Measurements from ENCODE around the gene RNF152.

Gene RNF152

GRCh38 chr18:61893309-61893970 is 633 bp upstream of the RNF152 start:
- Histone ChIP-seq H3K4me3 (ENCODE audit: low read length) (peak overlapping the region; percentile 74), H3K27ac (ENCODE audit: low read length) (no peak overlapping the region)

GRCh38 chr18:61891894-61892293 is 913 bp downstream of the RNF152 start:
- Histone ChIP-seq H3K9me3 (ENCODE audit: insufficient read depth, low read depth, low read length) (no peaks in the 10 kb centered on the region), H3K36me3 (ENCODE audit: insufficient read depth, low read depth, low read length) (no peaks in the 10 kb centered on the region), H3K4me1 (ENCODE audit: insufficient read depth, low read length) (peaks cover 16% of the 10 kb centered on the region; the same call in 1 of the 2 replicates), H3K27me3 (ENCODE audit: insufficient read depth, low read length) (peaks cover 55% of the 10 kb centered on the region), H3K27ac (ENCODE audit: low read length) (no peak overlapping the region), H3K4me3 (ENCODE audit: low read length) (peak overlapping the region; percentile 74; the same call in 1 of the 2 replicates), H3K9ac (ENCODE audit: low read depth, low read length) (no peak overlapping the region)

More at GRCh38 chr18:61893309-61893970, 633 bp upstream of the RNF152 start:
- H3K27me3 ChIP-seq (ENCODE audit: insufficient read depth, low read length): peaks cover 55% of the 10 kb centered on the region
- peak overlapping the region; percentile 72; the same call in 1 of the 2 replicates for H3K9ac ChIP-seq (ENCODE audit: low read depth, low read length)
- H3K9me3 ChIP-seq (ENCODE audit: insufficient read depth, low read depth, low read length): no peaks in the 10 kb centered on the region
- H3K36me3 ChIP-seq (ENCODE audit: insufficient read depth, low read depth, low read length): no peaks in the 10 kb centered on the region
- H3K4me1 ChIP-seq (ENCODE audit: insufficient read depth, low read length): peaks cover 16% of the 10 kb centered on the region; the same call in 1 of the 2 replicates

- Histone ChIP-seq H3K36me3 (ENCODE audit: insufficient read depth, low read depth, low read length) (no peaks in the 10 kb centered on the region), H3K9ac (ENCODE audit: low read depth, low read length) (no peak overlapping the region), H3K9me3 (ENCODE audit: insufficient read depth, low read depth, low read length) (no peaks in the 10 kb centered on the region), H3K4me1 (ENCODE audit: insufficient read depth, low read length) (peaks cover 16% of the 10 kb centered on the region; the same call in 1 of the 2 replicates), H3K27ac (ENCODE audit: low read length) (no peak overlapping the region), H3K27me3 (ENCODE audit: insufficient read depth, low read length) (peaks cover 55% of the 10 kb centered on the region), H3K4me3 (ENCODE audit: low read length) (no peak overlapping the region)
Observed at GRCh38 chr18:61891271-61891670, 1.5 kb downstream of the RNF152 start.

GRCh38 chr18:61890344-61890743 is 2.5 kb downstream of the RNF152 start:
- Histone ChIP-seq H3K36me3 (ENCODE audit: insufficient read depth, low read depth, low read length) (no peaks in the 10 kb centered on the region), H3K27me3 (ENCODE audit: insufficient read depth, low read length) (peaks cover 46% of the 10 kb centered on the region), H3K4me1 (ENCODE audit: insufficient read depth, low read length) (peaks cover 16% of the 10 kb centered on the region; the same call in 1 of the 2 replicates)

GRCh38 chr18:61889541-61889940 is 3.3 kb downstream of the RNF152 start:
- Histone ChIP-seq H3K27ac (ENCODE audit: low read length) (no peak overlapping the region), H3K4me1 (ENCODE audit: insufficient read depth, low read length) (peaks cover 10% of the 10 kb centered on the region; the same call in 1 of the 2 replicates), H3K9ac (ENCODE audit: low read depth, low read length) (no peak overlapping the region), H3K36me3 (ENCODE audit: insufficient read depth, low read depth, low read length) (no peaks in the 10 kb centered on the region), H3K27me3 (ENCODE audit: insufficient read depth, low read length) (peaks cover 38% of the 10 kb centered on the region), H3K4me3 (ENCODE audit: low read length) (no peak overlapping the region), H3K9me3 (ENCODE audit: insufficient read depth, low read depth, low read length) (no peaks in the 10 kb centered on the region)

More at GRCh38 chr18:61890344-61890743, 2.5 kb downstream of the RNF152 start:
- no peak overlapping the region for H3K4me3 ChIP-seq (ENCODE audit: low read length)
- H3K27ac ChIP-seq (ENCODE audit: low read length): no peak overlapping the region
- no peak overlapping the region for H3K9ac ChIP-seq (ENCODE audit: low read depth, low read length)
- H3K9me3 ChIP-seq (ENCODE audit: insufficient read depth, low read depth, low read length): no peaks in the 10 kb centered on the region

GRCh38 chr18:61888622-61889021 is 4.2 kb downstream of the RNF152 start:
- no peak overlapping the region for H3K9ac ChIP-seq (ENCODE audit: low read depth, low read length)
- peaks cover 10% of the 10 kb centered on the region; the same call in 1 of the 2 replicates for H3K4me1 ChIP-seq (ENCODE audit: insufficient read depth, low read length)
- no peaks in the 10 kb centered on the region for H3K36me3 ChIP-seq (ENCODE audit: insufficient read depth, low read depth, low read length)
- no peaks in the 10 kb centered on the region for H3K9me3 ChIP-seq (ENCODE audit: insufficient read depth, low read depth, low read length)
- no peak overlapping the region for H3K4me3 ChIP-seq (ENCODE audit: low read length)
- H3K27me3 ChIP-seq (ENCODE audit: insufficient read depth, low read length): peaks cover 36% of the 10 kb centered on the region
- H3K27ac ChIP-seq (ENCODE audit: low read length): no peak overlapping the region

- H3K9ac ChIP-seq (ENCODE audit: low read depth, low read length): no peak overlapping the region
- H3K4me1 ChIP-seq (ENCODE audit: insufficient read depth, low read length): peaks cover 10% of the 10 kb centered on the region; the same call in 1 of the 2 replicates
- peaks cover 28% of the 10 kb centered on the region for H3K27me3 ChIP-seq (ENCODE audit: insufficient read depth, low read length)
- no peak overlapping the region for H3K27ac ChIP-seq (ENCODE audit: low read length)
- H3K4me3 ChIP-seq (ENCODE audit: low read length): no peak overlapping the region
- no peaks in the 10 kb centered on the region for H3K9me3 ChIP-seq (ENCODE audit: insufficient read depth, low read depth, low read length)
- no peaks in the 10 kb centered on the region for H3K36me3 ChIP-seq (ENCODE audit: insufficient read depth, low read depth, low read length)
Observed at GRCh38 chr18:61887838-61888237, 5.0 kb downstream of the RNF152 start.

- H3K36me3 ChIP-seq (ENCODE audit: insufficient read depth, low read depth, low read length): no peaks in the 10 kb centered on the region
- H3K4me1 ChIP-seq (ENCODE audit: insufficient read depth, low read length): peaks cover 2% of the 10 kb centered on the region; the same call in 1 of the 2 replicates
- H3K4me3 ChIP-seq (ENCODE audit: low read length): no peak overlapping the region
- H3K27me3 ChIP-seq (ENCODE audit: insufficient read depth, low read length): no peaks in the 10 kb centered on the region
- no peak overlapping the region for H3K9ac ChIP-seq (ENCODE audit: low read depth, low read length)
- no peak overlapping the region for H3K27ac ChIP-seq (ENCODE audit: low read length)
- no peaks in the 10 kb centered on the region for H3K9me3 ChIP-seq (ENCODE audit: insufficient read depth, low read depth, low read length)
Observed at GRCh38 chr18:61883547-61883946, 9.3 kb downstream of the RNF152 start.

GRCh38 chr18:61882296-61883004 is 10.4 kb downstream of the RNF152 start:
- Histone ChIP-seq H3K27ac (ENCODE audit: low read length) (no peak overlapping the region), H3K27me3 (ENCODE audit: insufficient read depth, low read length) (no peaks in the 10 kb centered on the region), H3K4me3 (ENCODE audit: low read length) (no peak overlapping the region), H3K36me3 (ENCODE audit: insufficient read depth, low read depth, low read length) (no peaks in the 10 kb centered on the region), H3K9me3 (ENCODE audit: insufficient read depth, low read depth, low read length) (no peaks in the 10 kb centered on the region), H3K4me1 (ENCODE audit: insufficient read depth, low read length) (peaks cover 2% of the 10 kb centered on the region; the same call in 1 of the 2 replicates), H3K9ac (ENCODE audit: low read depth, low read length) (no peak overlapping the region)

- Histone ChIP-seq H3K9ac (ENCODE audit: low read depth, low read length) (no peak overlapping the region), H3K27ac (ENCODE audit: low read length) (no peak overlapping the region), H3K4me1 (ENCODE audit: insufficient read depth, low read length) (no peaks in the 10 kb centered on the region), H3K27me3 (ENCODE audit: insufficient read depth, low read length) (no peaks in the 10 kb centered on the region), H3K36me3 (ENCODE audit: insufficient read depth, low read depth, low read length) (no peaks in the 10 kb centered on the region), H3K4me3 (ENCODE audit: low read length) (no peak overlapping the region), H3K9me3 (ENCODE audit: insufficient read depth, low read depth, low read length) (no peaks in the 10 kb centered on the region)
Observed at GRCh38 chr18:61876899-61877298, 15.9 kb downstream of the RNF152 start.

GRCh38 chr18:61870151-61870550 is 22.7 kb downstream of the RNF152 start:
- no peaks in the 10 kb centered on the region for H3K36me3 ChIP-seq (ENCODE audit: insufficient read depth, low read depth, low read length)
- H3K4me3 ChIP-seq (ENCODE audit: low read length): no peak overlapping the region
- H3K27me3 ChIP-seq (ENCODE audit: insufficient read depth, low read length): no peaks in the 10 kb centered on the region
- H3K4me1 ChIP-seq (ENCODE audit: insufficient read depth, low read length): no peaks in the 10 kb centered on the region
- H3K9ac ChIP-seq (ENCODE audit: low read depth, low read length): no peak overlapping the region
- no peak overlapping the region for H3K27ac ChIP-seq (ENCODE audit: low read length)
- no peaks in the 10 kb centered on the region for H3K9me3 ChIP-seq (ENCODE audit: insufficient read depth, low read depth, low read length)

- no peak overlapping the region for H3K27ac ChIP-seq (ENCODE audit: low read length)
Observed at GRCh38 chr18:61869636-61870035, 23.2 kb downstream of the RNF152 start.

More at GRCh38 chr18:61869636-61870035, 23.2 kb downstream of the RNF152 start:
- H3K4me1 ChIP-seq (ENCODE audit: insufficient read depth, low read length): no peaks in the 10 kb centered on the region
- H3K9me3 ChIP-seq (ENCODE audit: insufficient read depth, low read depth, low read length): no peaks in the 10 kb centered on the region
- H3K27me3 ChIP-seq (ENCODE audit: insufficient read depth, low read length): no peaks in the 10 kb centered on the region
- H3K9ac ChIP-seq (ENCODE audit: low read depth, low read length): no peak overlapping the region
- H3K4me3 ChIP-seq (ENCODE audit: low read length): no peak overlapping the region
- no peaks in the 10 kb centered on the region for H3K36me3 ChIP-seq (ENCODE audit: insufficient read depth, low read depth, low read length)

Data from iPS-20b (cell line).